ENCODE data around the gene GRK2. TPM values are rescaled to one million over a fixed set of nuclear protein-coding genes. Genes with fewer than 3 reads are reported as not detected.

GRK2 gene
- total and polyA plus RNA-seq, 2 donors (not counting 3 experiments of a cell fraction or from before 2014, with no cell fraction given), result 57.9 to 62.3 TPM

GRCh38 chr11:67306769-67307544 is 40.7 kb downstream of the GRK2 start:
- ChIA-PET POLR2A (no interaction called here), CTCF (interaction anchor here (1.3 to 3.5 kb wide), 4 partner anchors 10 to 76 kb away, joined by 3 to 11 read pairs (median 4); partner anchors contain the start of gene ANKRD13D)
- BruUV-seq (replicated peaks), result no TSS peak
- Histone ChIP-seq H3K27me3 (ENCODE audit: control insufficient read depth in 2 of 2, insufficient read depth in 2 of 2, low read length in 2 of 2) (no peaks in the 10 kb centered on the region), H3K79me2 (ENCODE audit: control insufficient read depth, insufficient read depth, low read length) (no peaks in the 10 kb centered on the region), H4K20me1 (replicated peaks; ENCODE audit: control insufficient read depth, extremely low read depth, insufficient read depth, low read length) (no peaks in the 10 kb centered on the region), H3K4me2 (ENCODE audit: insufficient read depth, low read length) (no peak overlapping the region), H3K9me3 (replicated peaks; ENCODE audit: control insufficient read depth, insufficient read depth, low read length) (no peaks in the 10 kb centered on the region), H3K27ac (ENCODE audit: insufficient read depth, low read depth, low read length) (no peak overlapping the region), H3K36me3 (ENCODE audit: control insufficient read depth in 2 of 2, extremely low read depth in 1 of 2, insufficient read depth in 2 of 2, low read length in 2 of 2) (peaks cover 0 to 2% of the 10 kb centered on the region in 2 experiments), H3K4me1 (ENCODE audit: control insufficient read depth, extremely low read depth, insufficient read depth, low read length) (peaks cover 3% of the 10 kb centered on the region), H3K9me1 (replicated peaks; ENCODE audit: control insufficient read depth, extremely low read depth, insufficient read depth, low read length) (no peaks in the 10 kb centered on the region), H3K9ac (replicated peaks; ENCODE audit: extremely low read depth, insufficient read depth, low read length) (no peak overlapping the region), H3K4me3 (replicated peaks in 1 of 3; ENCODE audit: insufficient read depth in 1 of 3, low read depth in 1 of 3, low read length in 3 of 3) (no peak overlapping the region), H2AFZ (ENCODE audit: low read depth, low read length) (no peak overlapping the region)
- no peak for TF ChIP-seq CTCF (IDR thresholded peaks at IDR 0.05; ENCODE audit: extremely low read depth in 1 of 2, insufficient read depth in 1 of 2, low read depth in 1 of 2, low read length in 2 of 2)
- no peak for TF ChIP-seq MAX (IDR thresholded peaks at IDR 0.05; ENCODE audit: insufficient read depth, insufficient read length)
- TF ChIP-seq POLR2AphosphoS5 (IDR thresholded peaks at IDR 0.05; ENCODE audit: insufficient read depth, low read depth, low read length), result no peak
- intact Hi-C loops (cut with micrococcal nuclease) (no loop called here), dilution Hi-C loops (cut with MboI; ENCODE audit: extremely low pct_ligation_motif_present, low sequenced_read_pairs) (no loop called here)
- no peak for FAIRE-seq
- no peak for DNase-seq (ENCODE audit: low read depth, low spot score)

- H3K27me3 ChIP-seq (ENCODE audit: control insufficient read depth in 2 of 2, insufficient read depth in 2 of 2, low read length in 2 of 2), result no peaks in the 10 kb centered on the region
- no TSS peak for BruUV-seq (replicated peaks)
- no peak overlapping the region for H2AFZ ChIP-seq (ENCODE audit: low read depth, low read length)
- DNase-seq (ENCODE audit: low read depth, low spot score) (no peak), FAIRE-seq (no peak)
- ChIA-PET POLR2A (no interaction called here), CTCF (interaction anchor here (1.3 to 3.5 kb wide), 5 partner anchors 10 to 75 kb away, joined by 3 to 11 read pairs (median 4); partner anchors contain the start of gene ANKRD13D)
- H3K36me3 ChIP-seq (ENCODE audit: control insufficient read depth in 2 of 2, extremely low read depth in 1 of 2, insufficient read depth in 2 of 2, low read length in 2 of 2), result peaks cover 0 to 2% of the 10 kb centered on the region in 2 experiments
- no peak overlapping the region for H3K4me3 ChIP-seq (replicated peaks in 1 of 3; ENCODE audit: insufficient read depth in 1 of 3, low read depth in 1 of 3, low read length in 3 of 3)
- no peak for TF ChIP-seq EZH2 (IDR thresholded peaks at IDR 0.05; ENCODE audit: borderline replicate concordance, low read depth, low read length, severe bottlenecking)
- no peak for TF ChIP-seq MYC (IDR thresholded peaks at IDR 0.05; ENCODE audit: low read depth, low read length)
- no peak for TF ChIP-seq GATA2 (IDR thresholded peaks at IDR 0.05; ENCODE audit: insufficient read depth, insufficient read length, low read depth, low read length)
- TF ChIP-seq POLR2A (IDR thresholded peaks at IDR 0.05; ENCODE audit: low read depth, low read length), result no peak
- TF ChIP-seq FOS (IDR thresholded peaks at IDR 0.05; ENCODE audit: borderline replicate concordance, insufficient read depth, low read length), result no peak
- no peak for TF ChIP-seq MAX (IDR thresholded peaks at IDR 0.05; ENCODE audit: insufficient read depth, insufficient read length)
- no peak for TF ChIP-seq POLR2AphosphoS5 (IDR thresholded peaks at IDR 0.05; ENCODE audit: insufficient read depth, low read depth, low read length)
- no peak for TF ChIP-seq JUN (IDR thresholded peaks at IDR 0.05; ENCODE audit: borderline replicate concordance, insufficient read depth, insufficient read length, low read depth)
- no peak for TF ChIP-seq CTCF (IDR thresholded peaks at IDR 0.05; ENCODE audit: extremely low read depth in 1 of 2, insufficient read depth in 1 of 2, low read depth in 1 of 2, low read length in 2 of 2)
- dilution Hi-C loops (cut with MboI; ENCODE audit: extremely low pct_ligation_motif_present, low sequenced_read_pairs) (no loop called here), intact Hi-C loops (cut with micrococcal nuclease) (no loop called here)
- no peaks in the 10 kb centered on the region for H3K9me1 ChIP-seq (replicated peaks; ENCODE audit: control insufficient read depth, extremely low read depth, insufficient read depth, low read length)
- H3K27ac ChIP-seq (ENCODE audit: insufficient read depth, low read depth, low read length), result no peak overlapping the region
- no peaks in the 10 kb centered on the region for H3K79me2 ChIP-seq (ENCODE audit: control insufficient read depth, insufficient read depth, low read length)
- H3K9me3 ChIP-seq (replicated peaks; ENCODE audit: control insufficient read depth, insufficient read depth, low read length), result no peaks in the 10 kb centered on the region
- H4K20me1 ChIP-seq (replicated peaks; ENCODE audit: control insufficient read depth, extremely low read depth, insufficient read depth, low read length), result no peaks in the 10 kb centered on the region
- H3K4me2 ChIP-seq (ENCODE audit: insufficient read depth, low read length), result no peak overlapping the region
- H3K4me1 ChIP-seq (ENCODE audit: control insufficient read depth, extremely low read depth, insufficient read depth, low read length), result peaks cover 3% of the 10 kb centered on the region
- H3K9ac ChIP-seq (replicated peaks; ENCODE audit: extremely low read depth, insufficient read depth, low read length), result no peak overlapping the region
These were observed 41.3 kb downstream of the GRK2 start for GRCh38 chr11:67307545-67308001.
